GM19035 (cell line): Measurements from ENCODE around the gene KLF9.

Source experiments
- ATAC-seq: cut with Tn5 transposase; IDR thresholded peaks from one replicate; pipeline ENCODE4 v1.9.1; 2021; ENCODE audit not compliant: unreplicated experiment

KLF9 gene

DNA sequence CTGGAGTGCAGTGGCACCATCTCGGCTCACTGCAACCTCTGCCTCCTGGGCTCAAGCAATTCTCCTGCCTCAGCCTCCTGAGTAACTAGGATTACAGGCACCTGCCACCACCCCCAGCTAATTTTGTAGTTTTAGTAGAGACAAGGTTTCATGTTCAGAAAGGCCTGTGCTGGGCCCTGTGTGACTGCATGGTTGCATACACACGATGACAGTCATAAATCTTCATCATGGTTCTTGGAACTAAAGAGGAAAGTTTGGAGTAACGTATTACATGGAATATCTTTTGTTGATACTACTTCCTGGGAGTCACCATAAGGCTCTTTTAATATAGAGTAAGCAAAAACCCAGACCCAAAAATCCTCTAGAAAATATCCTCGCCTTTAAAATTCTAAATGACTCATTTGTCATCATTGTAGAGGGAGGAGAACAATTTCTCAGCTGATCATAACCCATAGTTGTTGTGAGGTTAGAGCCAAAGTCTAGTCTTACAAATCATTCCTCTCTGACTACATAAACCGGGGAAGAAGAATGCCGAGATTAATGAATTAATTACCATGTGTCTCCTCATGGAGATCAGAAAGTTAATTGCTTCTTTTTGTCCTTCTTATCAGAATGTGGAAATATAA is 47.0 kb downstream of the KLF9 start:
- ATAC-seq: no peak

DNA sequence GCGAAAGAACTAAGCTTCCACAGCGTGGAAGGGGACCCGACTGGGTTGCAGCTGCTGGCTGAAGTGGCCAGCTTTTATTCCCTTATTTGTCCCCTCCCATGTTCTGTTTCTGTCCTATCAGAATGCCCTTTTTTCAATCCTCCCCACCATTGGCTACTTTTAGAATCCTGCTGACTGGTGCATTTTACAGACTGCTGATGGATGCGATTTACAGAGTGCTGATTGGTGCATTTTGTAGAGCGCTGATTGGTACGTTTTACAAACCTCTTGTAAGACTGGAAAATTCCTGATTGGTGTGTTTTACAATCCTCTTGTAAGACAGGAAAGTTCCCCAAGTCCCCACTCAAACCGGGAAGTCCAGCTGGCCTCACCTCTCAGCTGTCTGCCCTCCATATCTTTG is 50.7 kb downstream of the KLF9 start:
- ATAC-seq: no peak

DNA sequence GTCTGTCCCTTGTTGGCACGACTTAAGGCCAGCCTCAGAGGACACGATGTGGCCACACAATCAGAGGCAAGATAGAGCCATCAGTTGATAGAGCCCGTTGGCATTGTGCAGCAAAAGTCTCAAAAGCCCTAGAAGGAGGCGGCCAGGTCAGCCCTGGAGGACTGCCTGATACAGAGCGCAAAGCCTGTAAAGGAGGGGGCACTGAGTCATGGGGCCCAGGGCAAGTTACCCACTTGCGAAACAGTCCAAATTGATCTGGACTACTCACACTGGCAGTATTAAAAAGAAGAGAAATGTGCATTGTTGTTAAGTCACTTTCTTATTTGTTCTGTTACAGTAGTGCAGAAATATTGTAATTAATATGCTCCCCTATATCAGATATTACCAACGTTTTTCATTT is 51.5 kb downstream of the KLF9 start:
- ATAC-seq: no peak

DNA sequence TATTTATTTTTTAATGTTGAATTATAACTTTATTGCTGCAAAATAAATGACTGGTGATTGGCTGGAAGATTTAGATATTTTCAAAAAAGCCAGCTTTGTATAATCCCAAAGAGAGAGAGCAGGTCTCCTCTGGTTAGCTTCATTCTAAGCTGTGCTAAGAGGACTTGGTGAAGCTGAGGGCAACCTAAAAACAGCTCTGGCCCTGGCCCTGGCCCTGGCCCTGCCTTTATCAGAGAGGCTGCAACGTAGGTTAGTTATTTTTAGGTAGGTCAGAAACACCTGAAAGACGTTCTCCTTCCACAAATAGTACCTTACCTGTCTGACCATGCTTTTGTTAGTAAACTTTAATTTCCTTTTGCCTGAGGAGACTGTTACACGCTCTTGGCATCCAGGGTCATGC is 58.7 kb downstream of the KLF9 start:
- ATAC-seq: no peak

DNA sequence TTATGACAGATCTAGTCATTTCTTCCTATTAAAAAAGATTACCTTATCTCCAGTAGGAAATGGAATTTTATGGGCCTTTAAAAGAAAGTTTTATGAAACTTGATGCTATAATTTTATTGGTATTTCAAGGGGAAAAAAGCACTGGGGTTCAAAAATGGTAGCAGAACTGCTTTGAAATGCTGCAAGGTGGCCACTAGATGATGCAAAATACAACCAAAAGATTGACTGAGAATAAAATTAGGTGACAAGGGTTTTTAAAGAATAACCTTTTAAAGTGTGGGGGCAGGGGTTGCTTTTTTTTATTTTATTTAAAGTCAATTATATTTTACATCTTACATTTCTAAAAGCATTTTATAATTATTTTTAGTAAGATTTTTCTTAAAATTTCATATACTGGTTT is 61.7 kb downstream of the KLF9 start:
- no peak for ATAC-seq

DNA sequence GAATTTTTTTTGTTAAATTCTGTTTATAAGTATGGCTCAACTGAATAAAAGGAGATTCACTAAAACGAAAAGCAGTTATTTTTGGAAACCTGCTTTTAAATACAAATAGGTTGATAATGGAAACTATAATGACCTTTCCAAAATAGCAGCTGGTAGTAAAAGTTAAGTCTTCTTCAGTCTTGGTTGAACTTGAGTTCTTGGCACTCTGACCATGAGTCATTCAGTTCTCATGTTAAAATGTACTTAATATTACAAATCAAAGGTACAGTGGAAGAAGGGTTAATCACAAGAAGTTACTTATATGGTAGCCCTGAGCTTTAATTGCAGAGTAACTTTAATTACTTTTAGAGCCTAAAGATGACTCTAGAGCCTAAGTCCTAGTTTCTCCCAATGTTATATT is 62.1 kb downstream of the KLF9 start:
- no peak for ATAC-seq

DNA sequence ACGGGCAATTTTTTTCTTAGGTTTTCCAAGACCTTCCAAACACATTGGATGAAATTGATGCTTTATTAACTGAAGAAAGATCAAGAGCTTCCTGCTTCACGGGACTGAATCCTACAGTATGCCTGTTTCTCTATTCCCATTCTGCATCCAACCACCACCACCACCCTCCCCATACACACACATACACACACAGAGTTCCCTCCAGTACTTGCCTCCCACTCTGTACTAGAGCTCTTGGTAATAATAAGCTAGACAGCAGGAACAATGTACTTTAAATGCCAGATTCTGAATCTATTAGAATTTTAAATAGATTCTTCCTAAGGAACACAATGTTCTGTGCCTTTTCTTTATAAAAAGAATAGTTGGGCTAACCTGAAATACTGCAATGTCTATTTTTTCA is 67.4 kb downstream of the KLF9 start:
- no peak for ATAC-seq

DNA sequence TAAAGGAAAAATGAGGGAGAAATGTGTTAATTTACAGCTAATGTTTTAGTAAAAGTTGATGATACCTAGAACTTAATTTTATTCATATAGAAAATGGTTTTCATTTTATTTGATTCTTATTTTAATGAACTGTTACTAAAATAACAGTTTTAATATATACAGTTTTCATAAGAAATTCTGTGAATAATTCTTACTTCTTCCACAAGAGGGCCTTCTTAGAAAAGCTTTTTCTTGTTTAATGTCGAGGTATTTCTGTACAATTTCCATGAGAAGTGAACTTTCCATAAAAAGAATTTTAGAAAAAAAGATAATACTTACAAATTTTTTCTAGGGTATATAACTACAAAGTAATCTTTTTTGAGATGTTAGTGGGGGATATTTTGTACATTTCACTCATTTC is 73.9 kb downstream of the KLF9 start:
- no peak for ATAC-seq
